GM21360 (cell line): ENCODE data around the gene ATP1B4.
"Not testable (repeated sequence)": the region's sequence is repeated elsewhere in the genome, so short reads cannot be mapped to it uniquely, and the experiment has no call there.

Experiments used
- ATAC-seq: cut with Tn5 transposase; IDR thresholded peaks from one replicate; pipeline ENCODE4 v1.9.1; 2021; ENCODE audit warnings: mild to moderate bottlenecking, moderate library complexity; ENCODE audit not compliant: unreplicated experiment

The ATP1B4 gene

GRCh38 chrX:120361764-120362305, at the start of gene ATP1B4:
Gene ATP1B4, plus strand, starts transcription at chrX:120362089. Its CDS starts 80 bp downstream, at chrX:120362169.
- no peak for ATAC-seq

DNA sequence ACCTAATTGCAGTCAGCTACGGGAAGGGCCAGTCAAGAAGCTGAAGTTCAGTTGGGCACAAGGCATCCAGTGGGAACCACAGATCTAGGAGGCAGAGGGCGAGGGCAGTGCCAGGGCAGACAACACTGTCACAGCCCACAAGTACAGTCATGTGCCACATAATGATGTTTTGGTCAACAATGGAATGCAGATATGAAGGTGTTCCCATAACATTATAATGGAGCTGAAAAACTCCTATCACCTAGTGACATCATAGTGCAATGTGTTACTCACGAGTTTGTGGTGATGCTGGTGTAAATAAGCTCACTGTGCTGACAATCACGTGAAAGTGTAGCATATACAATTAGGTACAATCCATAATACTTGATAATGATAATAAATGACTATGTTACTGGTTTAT, 46.1 kb upstream of the ATP1B4 start:
- no peak for ATAC-seq

- no peak for ATAC-seq
These were observed 45.2 kb upstream of the ATP1B4 start for GRCh38 chrX:120316587-120317283.

GRCh38 chrX:120318411-120318810, 43.5 kb upstream of the ATP1B4 start:
- no peak for ATAC-seq

DNA sequence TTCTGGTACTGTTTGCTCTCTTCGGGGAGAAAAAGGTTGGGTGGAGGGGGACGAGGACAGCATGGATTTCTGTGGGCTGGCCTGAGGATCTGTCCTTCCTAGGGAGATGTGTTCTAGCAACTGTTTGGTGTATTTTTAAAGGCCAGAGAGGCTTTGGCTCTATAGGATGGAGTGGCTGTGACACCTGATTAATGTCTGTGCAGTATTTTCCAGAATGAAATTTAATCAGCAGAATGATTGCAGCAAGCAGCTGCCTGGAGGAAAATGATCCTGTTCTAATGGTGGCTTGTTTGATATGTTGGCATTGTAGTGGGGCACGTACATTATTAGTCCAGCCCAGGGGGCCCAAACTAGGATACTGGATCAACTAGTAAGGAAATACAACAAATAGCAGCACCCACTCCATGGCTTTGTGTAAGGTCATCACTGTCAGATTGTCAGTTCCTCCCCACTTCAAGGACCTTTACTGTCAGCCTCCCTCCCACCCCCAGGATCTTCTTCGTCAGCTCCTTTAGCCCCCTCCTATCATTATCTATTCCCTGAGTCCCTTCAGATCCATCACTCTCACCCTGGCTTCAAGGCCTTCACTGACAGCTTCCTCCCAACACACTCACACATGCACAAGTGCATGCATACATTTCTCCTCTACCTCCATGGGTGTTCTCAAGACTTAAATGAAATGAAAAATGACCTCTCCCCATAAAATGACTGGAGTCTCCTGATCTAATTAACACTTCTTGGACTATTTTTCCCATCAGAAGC, 40.2 kb upstream of the ATP1B4 start:
- no peak for ATAC-seq

DNA sequence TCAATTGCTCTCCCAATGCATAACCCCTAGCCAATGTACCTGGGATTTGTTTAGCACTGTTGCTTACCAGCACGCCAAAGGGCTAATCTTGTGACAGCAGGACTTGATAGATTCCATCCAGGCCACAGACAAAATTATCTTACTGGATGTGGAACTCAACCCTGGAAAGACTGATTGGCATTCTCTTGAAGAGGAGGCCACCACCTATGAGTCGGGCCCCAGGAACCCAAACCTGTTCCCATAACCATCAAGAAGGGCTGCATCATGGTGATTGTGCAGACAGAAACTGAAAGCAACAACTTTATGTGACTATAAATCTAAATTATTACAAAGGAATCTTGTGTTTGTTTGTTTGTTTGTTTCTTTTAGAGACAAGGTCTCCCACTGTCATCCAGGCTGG, 30.8 kb upstream of the ATP1B4 start:
- ATAC-seq: no peak

- no peak for ATAC-seq
These were observed 29.5 kb upstream of the ATP1B4 start for GRCh38 chrX:120332394-120332793.

DNA sequence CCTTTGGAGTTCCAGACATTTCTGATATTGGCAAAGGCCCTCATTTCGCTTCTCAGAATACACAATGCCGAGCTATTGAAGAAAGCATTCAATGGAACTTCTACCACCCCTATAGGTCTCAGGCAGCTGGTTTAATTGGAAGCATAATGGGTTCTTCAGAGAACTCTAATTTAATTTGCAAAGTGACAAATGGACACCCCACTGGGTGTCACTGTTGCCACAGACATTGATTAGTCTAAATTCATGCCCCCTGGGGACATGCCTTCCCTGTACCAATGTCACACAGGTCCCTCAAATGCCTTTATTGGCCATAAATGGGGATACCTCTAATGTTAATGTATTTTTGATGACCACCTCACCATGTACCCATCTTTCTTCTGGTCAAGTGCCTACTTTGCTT, 27.7 kb upstream of the ATP1B4 start:
- ATAC-seq: no peak

- ATAC-seq: no peak
These were observed 27.3 kb upstream of the ATP1B4 start for GRCh38 chrX:120334603-120335002.

GRCh38 chrX:120335289-120335688, 26.6 kb upstream of the ATP1B4 start:
- ATAC-seq: no peak

- no peak for ATAC-seq
These were observed 25.0 kb upstream of the ATP1B4 start for GRCh38 chrX:120336899-120337298.

GRCh38 chrX:120344566-120344965, 17.3 kb upstream of the ATP1B4 start:
- ATAC-seq: not testable (repeated sequence)

- no peak for ATAC-seq
These were observed 11.3 kb upstream of the ATP1B4 start for GRCh38 chrX:120350450-120351138.

DNA sequence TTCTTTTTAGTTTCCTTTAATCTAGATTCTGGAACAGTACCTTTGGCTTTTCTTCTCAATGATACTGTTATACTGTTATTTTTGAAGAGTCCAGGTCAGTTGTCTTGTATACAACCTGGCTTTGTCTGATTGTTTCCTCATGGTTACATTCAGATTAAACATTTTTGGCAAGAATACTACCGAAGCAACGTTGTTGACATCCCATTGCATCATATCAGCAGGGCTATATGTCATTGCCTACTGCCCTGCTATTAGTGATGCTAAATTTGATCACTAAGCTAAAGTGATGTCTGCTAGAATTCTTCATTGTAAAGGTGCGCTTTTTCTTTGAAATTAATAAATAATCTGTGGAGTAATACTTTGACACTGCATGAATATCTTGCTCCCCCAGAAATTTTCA, 5.8 kb upstream of the ATP1B4 start:
- ATAC-seq: no peak

GRCh38 chrX:120357186-120357585, 4.7 kb upstream of the ATP1B4 start:
- no peak for ATAC-seq

GRCh38 chrX:120358737-120359456, 3.0 kb upstream of the ATP1B4 start:
- ATAC-seq: no peak

DNA sequence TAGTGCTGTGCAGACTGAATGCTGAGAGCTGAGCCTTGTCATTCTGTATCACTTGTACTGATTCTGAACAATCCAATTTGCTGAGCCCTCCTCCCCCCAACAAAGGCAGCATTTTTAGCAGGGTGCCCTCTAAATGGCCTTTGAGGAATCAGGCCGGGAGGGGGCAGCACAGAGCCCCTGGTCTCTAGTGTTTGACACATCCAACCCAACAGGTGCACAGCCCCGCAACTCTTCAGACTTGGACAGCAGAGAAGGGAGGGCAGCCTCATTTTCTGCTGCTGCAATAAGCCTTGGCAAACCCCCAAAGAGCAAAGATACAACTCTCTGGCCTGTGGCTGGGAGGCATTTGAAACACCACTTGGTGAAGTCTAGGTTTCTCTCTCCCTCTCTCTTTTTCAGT, 3.4 kb downstream of the ATP1B4 start:
- peak; percentile 84 for ATAC-seq

DNA sequence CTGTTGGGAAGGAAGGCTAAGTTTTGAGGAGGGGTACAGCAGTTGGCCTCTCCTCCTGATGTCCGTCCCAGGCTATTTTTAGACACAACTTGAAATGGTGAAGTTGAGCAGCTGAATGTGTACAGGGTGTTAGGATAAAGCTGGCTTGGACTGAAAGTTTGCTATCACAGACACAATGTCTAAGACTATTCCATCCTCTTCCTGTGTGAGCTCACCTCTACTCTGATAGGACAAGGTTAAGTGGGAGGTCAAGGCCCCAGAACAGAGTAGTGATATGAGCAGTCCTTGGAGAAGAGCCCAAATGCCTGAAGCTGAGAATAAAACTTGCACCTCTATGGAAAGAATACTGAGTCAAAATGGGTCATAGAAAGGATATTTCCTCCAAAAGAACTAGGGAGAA, 4.1 kb downstream of the ATP1B4 start:
- ATAC-seq: no peak

- no peak for ATAC-seq
These were observed 4.9 kb downstream of the ATP1B4 start for GRCh38 chrX:120366794-120367193.

DNA sequence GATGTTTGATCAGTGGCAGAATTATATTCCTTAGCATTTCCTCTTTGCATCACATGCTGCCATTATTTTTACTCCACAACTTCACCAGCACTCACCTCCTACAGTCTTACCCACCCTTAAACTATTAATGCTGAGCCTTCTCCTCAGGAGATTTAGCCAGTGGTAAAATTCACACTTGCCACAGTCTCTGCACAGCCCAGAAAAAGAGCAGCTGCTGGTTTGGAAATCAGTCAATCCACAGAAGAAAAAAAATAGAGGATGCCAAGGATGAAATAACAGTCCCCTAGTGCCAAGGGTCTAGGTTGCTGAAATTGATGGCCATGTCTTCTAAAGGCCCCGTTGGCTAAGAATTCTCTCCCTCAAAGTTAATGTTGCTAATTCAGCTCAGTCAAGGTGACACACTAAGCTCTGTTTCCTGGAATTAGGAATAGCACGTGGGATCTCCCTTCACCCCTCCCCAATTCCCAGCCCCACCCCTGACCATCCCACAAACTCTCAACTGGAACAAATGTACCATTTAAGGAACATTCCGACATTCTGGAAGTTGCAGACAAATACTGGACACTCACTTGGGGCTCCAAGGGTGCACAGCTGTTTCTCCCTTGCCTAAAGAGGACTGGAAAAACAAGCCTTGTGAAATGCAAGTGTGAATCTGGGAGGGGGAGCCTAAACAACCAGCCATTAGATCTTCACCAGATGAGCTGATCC, 5.7 kb downstream of the ATP1B4 start:
- no peak for ATAC-seq
